OCI-LY3 (cell line): ENCODE data around the gene FKRP.

Source experiments
- CTCF ChIP-seq: fragments of 200-600, 300-600 bp; sonication (generic); IDR thresholded peaks from 2 replicates; pipeline ENCODE4 v1.5.1; 2014; ENCODE audit warnings: antibody characterized with exemption, low read length, low read depth
- EZH2phosphoT487 ChIP-seq: fragments of 200-600 bp; shearing (Covaris generic); IDR thresholded peaks from 2 replicates; pipeline ENCODE4 v1.6.1; 2018; ENCODE audit warnings: antibody characterized with exemption, mixed run types, low read depth

GRCh38 chr19:46731007-46731501 is 14.8 kb upstream of the FKRP start:
- no peak for TF ChIP-seq CTCF
- no peak for TF ChIP-seq EZH2phosphoT487
